Neural cell (in vitro differentiated cells): Measurements from ENCODE around the gene NUDT21. TPM values are rescaled to one million over a fixed set of nuclear protein-coding genes. Genes with fewer than 3 reads are reported as not detected.

Source experiments
- H2AFZ ChIP-seq: fragments of 200-600, 300-800 bp; sonication (generic), shearing (Covaris generic); 2 replicates; pipeline ENCODE4 v1.6.0; 2014; ENCODE audit warnings: low read depth, mild to moderate bottlenecking, antibody characterized with exemption, low read length, moderate library complexity
- H3F3A ChIP-seq: fragments of 200-600 bp; shearing (Covaris generic); 2 replicates; pipeline ENCODE4 v1.6.1; 2016; ENCODE audit warnings: mild to moderate bottlenecking, moderate library complexity, mixed read lengths, antibody characterized with exemption, low read length; ENCODE audit not compliant: insufficient read depth, poor library complexity, severe bottlenecking
- H3K27ac ChIP-seq: fragments of 200-600, 300-800 bp; sonication (generic), shearing (Covaris generic); 2 replicates; pipeline ENCODE4 v1.5.1; 2014; ENCODE audit warnings: mild to moderate bottlenecking, low read length, moderate library complexity
- H3K27me3 ChIP-seq: fragments of 300-800, 200-600 bp; sonication (generic), shearing (Covaris generic); 2 replicates; pipeline ENCODE4 v1.6.0; 2014; ENCODE audit warnings: mild to moderate bottlenecking, low read depth, low read length, moderate library complexity; ENCODE audit not compliant: insufficient read depth
- H3K36me3 ChIP-seq: fragments of 300-800, 200-600 bp; sonication (generic), shearing (Covaris generic); 2 replicates; pipeline ENCODE4 v1.5.1; 2014; ENCODE audit warnings: mild to moderate bottlenecking, antibody characterized with exemption, low read length, moderate library complexity; ENCODE audit not compliant: insufficient read depth
- H3K4me2 ChIP-seq: fragments of 300-800, 200-600 bp; sonication (generic), shearing (Covaris generic); 2 replicates; pipeline ENCODE4 v1.6.0; 2014; ENCODE audit warnings: mild to moderate bottlenecking, low read length
- H3K4me3 ChIP-seq: fragments of 300-800, 200-600 bp; sonication (generic), shearing (Covaris generic); 2 replicates; pipeline ENCODE4 v1.5.1; 2014; ENCODE audit warnings: mild to moderate bottlenecking, low read length, moderate library complexity
- H3K79me2 ChIP-seq: fragments of 200-600 bp; shearing (Covaris generic); replicated peaks from 2 replicates; pipeline ENCODE4 v1.6.0; 2014; ENCODE audit warnings: mild to moderate bottlenecking, low read length, moderate library complexity; ENCODE audit not compliant: insufficient read depth
- H3K9ac ChIP-seq: fragments of 300-800, 200-600 bp; sonication (generic), shearing (Covaris generic); 2 replicates; pipeline ENCODE4 v1.6.1; 2016; ENCODE audit warnings: mild to moderate bottlenecking, low read length, mixed read lengths
- H3K9me2 ChIP-seq: fragments of 200-600 bp; shearing (Covaris generic); 2 replicates; pipeline ENCODE4 v1.6.1; 2016; ENCODE audit warnings: mild to moderate bottlenecking, low read length, mixed read lengths; ENCODE audit not compliant: insufficient read depth
- H3K9me3 ChIP-seq: fragments of 200-600, 300-800 bp; sonication (generic), shearing (Covaris generic); 2 replicates; pipeline ENCODE4 v1.6.1; 2016; ENCODE audit warnings: mild to moderate bottlenecking, mixed run types, low read length, moderate library complexity, mixed read lengths
- H4K20me1 ChIP-seq: fragments of 200-600 bp; shearing (Covaris generic); 2 replicates; pipeline ENCODE4 v1.6.1; 2016; ENCODE audit warnings: mild to moderate bottlenecking, mixed run types; ENCODE audit not compliant: insufficient read depth
- CTCF ChIP-seq: fragments of 450-650 bp; IDR thresholded peaks from 2 replicates; pipeline ENCODE4 v1.5.1; 2014; ENCODE audit warnings: antibody characterized with exemption, mild to moderate bottlenecking, moderate library complexity; ENCODE audit not compliant: poor library complexity, severe bottlenecking
- EP300 ChIP-seq: fragments of 450-650 bp; conservative IDR thresholded peaks from 2 replicates; pipeline ENCODE4 v1.6.1; 2014; ENCODE audit warnings: antibody characterized with exemption, mild to moderate bottlenecking, moderate library complexity; ENCODE audit not compliant: poor library complexity, severe bottlenecking
- EZH2 ChIP-seq: fragments of 200-600, 300-800 bp; shearing (Covaris generic), sonication (generic); IDR thresholded peaks from 2 replicates; pipeline ENCODE4 v1.6.1; 2014; ENCODE audit warnings: antibody characterized with exemption, low read length, borderline replicate concordance, mild to moderate bottlenecking; ENCODE audit not compliant: insufficient read depth, poor library complexity, severe bottlenecking
- MXI1 ChIP-seq: fragments of 450-650 bp; conservative IDR thresholded peaks from 2 replicates; pipeline ENCODE4 v1.6.1; 2014; ENCODE audit warnings: antibody characterized with exemption, mild to moderate bottlenecking; ENCODE audit not compliant: poor library complexity, severe bottlenecking
- POLR2AphosphoS5 ChIP-seq: IDR thresholded peaks from 2 replicates; pipeline ENCODE4 v1.6.1; 2012
- RAD21 ChIP-seq: fragments of 450-650 bp; conservative IDR thresholded peaks from 2 replicates; pipeline ENCODE4 v1.6.1; 2014; ENCODE audit warnings: antibody characterized with exemption, mild to moderate bottlenecking, moderate library complexity
- REST ChIP-seq: IDR thresholded peaks from 2 replicates; pipeline ENCODE4 v1.6.1; 2012; ENCODE audit warnings: borderline replicate concordance
- SMC3 ChIP-seq: fragments of 450-650 bp; conservative IDR thresholded peaks from 2 replicates; pipeline ENCODE4 v1.6.1; 2014; ENCODE audit warnings: antibody characterized with exemption, mild to moderate bottlenecking, moderate library complexity; ENCODE audit not compliant: poor library complexity
- TAF1 ChIP-seq: IDR thresholded peaks from 2 replicates; pipeline ENCODE4 v1.6.1; 2012; ENCODE audit warnings: low read depth
- polyA plus RNA-seq: library from polyadenylated mRNA; depleted of rRNA; stranded (reverse); fragments of >200 nt; gene quantifications from 2 replicates; pipeline ENCODE4 v1.2.3, GENCODE V29; 2014

NUDT21 gene
- polyA plus RNA-seq, 1 donor from 2014 or later, result 192 TPM

DNA sequence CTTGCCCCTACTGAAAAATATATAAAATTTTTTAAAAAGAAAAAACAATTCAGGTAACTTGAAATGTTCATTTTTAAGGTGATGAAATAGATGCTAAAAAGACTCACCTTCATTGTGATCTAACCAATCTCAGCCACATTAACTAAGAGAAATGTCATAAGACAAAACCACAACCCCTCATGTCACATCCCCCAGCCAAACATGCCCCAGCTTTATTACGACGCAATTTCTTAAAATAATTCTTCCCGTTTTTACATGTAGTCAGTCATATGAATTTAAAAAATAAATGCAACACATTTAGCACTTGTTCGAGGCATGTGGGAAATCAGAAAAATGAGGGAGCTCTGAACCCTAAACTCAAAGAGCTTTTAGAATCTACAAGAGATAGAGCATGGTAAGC, 35.3 kb downstream of the NUDT21 start:
- H3K9ac ChIP-seq, result no peak overlapping the region
- H3K36me3 ChIP-seq, result peaks cover 11% of the 10 kb centered on the region
- no peak overlapping the region for H3K27ac ChIP-seq
- no peak overlapping the region for H3K4me3 ChIP-seq
- H3K27me3 ChIP-seq, result no peaks in the 10 kb centered on the region
- H3K9me2 ChIP-seq, result no peaks in the 10 kb centered on the region
- no peaks in the 10 kb centered on the region for H3F3A ChIP-seq
- H4K20me1 ChIP-seq, result no peaks in the 10 kb centered on the region
- peaks cover 32% of the 10 kb centered on the region for H3K79me2 ChIP-seq
- no peaks in the 10 kb centered on the region for H3K9me3 ChIP-seq
- TF ChIP-seq REST (no peak), TAF1 (no peak), MXI1 (no peak), SMC3 (no peak), EZH2 (no peak), RAD21 (no peak), EP300 (no peak), POLR2AphosphoS5 (no peak), CTCF (no peak)
- no peak overlapping the region for H3K4me2 ChIP-seq
- no peak overlapping the region for H2AFZ ChIP-seq

DNA sequence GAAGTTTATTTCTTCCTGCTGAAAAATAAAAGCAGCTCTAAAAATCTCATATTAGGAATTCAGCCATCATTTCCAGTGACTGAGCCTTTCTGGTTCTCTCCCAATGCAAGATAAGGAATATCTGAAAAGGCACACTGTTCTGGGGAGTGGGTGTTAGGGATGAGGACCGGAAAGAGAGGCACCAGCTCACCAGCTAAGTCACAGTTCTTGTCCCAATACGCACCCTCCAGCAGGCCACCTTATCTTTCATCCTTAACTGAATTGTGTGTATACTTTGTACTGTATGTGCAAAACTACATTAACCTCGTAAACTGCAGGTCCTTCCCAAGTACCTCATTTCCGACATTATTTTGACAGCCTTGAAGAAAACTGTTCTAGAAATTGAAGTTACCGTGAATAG, 36.8 kb downstream of the NUDT21 start:
- no peak overlapping the region for H3K4me3 ChIP-seq

GRCh38 chr16:56413381-56413780, 37.8 kb downstream of the NUDT21 start:
- no peak overlapping the region for H2AFZ ChIP-seq
- no peaks in the 10 kb centered on the region for H3F3A ChIP-seq
- TF ChIP-seq POLR2AphosphoS5 (no peak), REST (no peak), EZH2 (no peak), RAD21 (no peak), CTCF (no peak), TAF1 (no peak), SMC3 (no peak), MXI1 (no peak), EP300 (no peak)

More for the DNA sequence above, 36.8 kb downstream of the NUDT21 start:
- Histone ChIP-seq H2AFZ (no peak overlapping the region), H3K9me3 (no peaks in the 10 kb centered on the region), H3K79me2 (peaks cover 21% of the 10 kb centered on the region), H3K4me2 (no peak overlapping the region), H3K27ac (no peak overlapping the region), H3K9ac (no peak overlapping the region), H3K27me3 (no peaks in the 10 kb centered on the region), H3K36me3 (peaks cover 11% of the 10 kb centered on the region), H4K20me1 (no peaks in the 10 kb centered on the region), H3F3A (no peaks in the 10 kb centered on the region), H3K9me2 (no peaks in the 10 kb centered on the region)
- TF ChIP-seq RAD21 (no peak), MXI1 (no peak)

More at GRCh38 chr16:56413381-56413780, 37.8 kb downstream of the NUDT21 start:
- H3K27ac ChIP-seq, result no peak overlapping the region
- H3K9ac ChIP-seq, result no peak overlapping the region
- H3K4me2 ChIP-seq, result no peak overlapping the region
- H4K20me1 ChIP-seq, result no peaks in the 10 kb centered on the region
- H3K9me2 ChIP-seq, result no peaks in the 10 kb centered on the region
- no peak overlapping the region for H3K4me3 ChIP-seq
- no peaks in the 10 kb centered on the region for H3K27me3 ChIP-seq
- no peaks in the 10 kb centered on the region for H3K9me3 ChIP-seq
- H3K79me2 ChIP-seq, result peaks cover 21% of the 10 kb centered on the region
- H3K36me3 ChIP-seq, result peaks cover 11% of the 10 kb centered on the region
